Subcutaneous abdominal adipose tissue (tissue), 5 donors: ENCODE results near the gene ECEL1.

Source experiments
- H3K27ac ChIP-seq: one replicate; pipeline ENCODE4 v1.7.0; 2013; ENCODE audit warnings: low read depth, mild to moderate bottlenecking, inconsistent platforms, low read length, moderate library complexity
- H3K27me3 ChIP-seq, 5 donors: one replicate each; pipeline ENCODE4 v1.7.0; 2013; ENCODE audit warnings: low read length in 5 of 5, inconsistent platforms in 1 of 5; ENCODE audit not compliant: control insufficient read depth in 5 of 5, insufficient read depth in 4 of 5
- H3K36me3 ChIP-seq, 5 donors: one replicate each; pipeline ENCODE4 v1.7.0; 2013; ENCODE audit warnings: low read length in 5 of 5; ENCODE audit not compliant: control insufficient read depth in 5 of 5, insufficient read depth in 5 of 5
- H3K4me1 ChIP-seq, 5 donors: one replicate each; pipeline ENCODE4 v1.7.0; 2013; ENCODE audit warnings: low read length in 5 of 5, mild to moderate bottlenecking in 3 of 5, moderate library complexity in 1 of 5; ENCODE audit not compliant: control insufficient read depth in 5 of 5, insufficient read depth in 5 of 5
- H3K4me3 ChIP-seq, 5 donors: one replicate each; pipeline ENCODE4 v1.7.0; 2013; ENCODE audit warnings: low read length in 5 of 5, low read depth in 1 of 5
- H3K9ac ChIP-seq, 5 donors: one replicate each; pipeline ENCODE4 v1.7.0; 2013; ENCODE audit warnings: low read length in 5 of 5, mild to moderate bottlenecking in 4 of 5, moderate library complexity in 3 of 5
- H3K9me3 ChIP-seq, 5 donors: one replicate each; pipeline ENCODE4 v1.7.0; 2013; ENCODE audit warnings: low read length in 5 of 5; ENCODE audit not compliant: control insufficient read depth in 5 of 5
- donor health status: healthy.
- donor health status: healthy.
- donor health status: healthy.
- donor health status: healthy.
- donor health status: healthy.

ECEL1 gene

GRCh38 chr2:232522623-232523401, 35.2 kb upstream of the ECEL1 start:
- H3K36me3 ChIP-seq, result no peaks in the 10 kb centered on the region
- peaks cover 0 to 31% (median 28%) of the 10 kb centered on the region in 5 donors for H3K4me1 ChIP-seq
- H3K4me3 ChIP-seq, result no peak overlapping the region
- peaks cover 35 to 65% (median 51%) of the 10 kb centered on the region in 5 donors for H3K27me3 ChIP-seq
- H3K9me3 ChIP-seq, result no peaks in the 10 kb centered on the region
- H3K9ac ChIP-seq, result no peak overlapping the region
- no peak overlapping the region for H3K27ac ChIP-seq

DNA sequence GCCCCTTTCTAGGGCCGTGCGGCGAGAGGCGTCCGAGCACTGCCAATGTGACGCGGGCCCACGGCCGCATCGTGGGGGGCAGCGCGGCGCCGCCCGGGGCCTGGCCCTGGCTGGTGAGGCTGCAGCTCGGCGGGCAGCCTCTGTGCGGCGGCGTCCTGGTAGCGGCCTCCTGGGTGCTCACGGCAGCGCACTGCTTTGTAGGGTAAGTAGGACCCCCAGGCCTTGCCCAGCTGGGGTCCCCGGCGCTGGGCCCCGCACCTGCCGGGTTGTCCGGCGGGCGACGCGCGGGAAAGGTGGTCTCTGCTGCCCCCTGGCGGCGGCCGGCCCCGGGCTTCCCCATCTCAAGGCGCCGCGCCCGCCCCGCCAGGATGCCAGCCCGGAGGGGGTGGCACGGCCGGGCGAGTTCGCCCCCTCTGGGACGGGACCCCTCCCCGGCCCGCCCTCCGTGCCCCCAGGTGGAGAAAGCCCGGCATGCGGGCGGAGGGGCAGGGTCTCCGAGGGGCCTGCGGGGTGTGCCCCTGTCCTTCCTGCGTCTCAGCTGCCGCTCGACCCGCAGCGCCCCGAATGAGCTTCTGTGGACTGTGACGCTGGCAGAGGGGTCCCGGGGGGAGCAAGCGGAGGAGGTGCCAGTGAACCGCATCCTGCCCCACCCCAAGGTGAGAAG, 34.5 kb upstream of the ECEL1 start:
- H3K27ac ChIP-seq, result no peak overlapping the region
- peaks cover 0 to 31% (median 28%) of the 10 kb centered on the region in 5 donors for H3K4me1 ChIP-seq
- H3K9ac ChIP-seq, result no peak overlapping the region
- H3K27me3 ChIP-seq, result peaks cover 35 to 66% (median 52%) of the 10 kb centered on the region in 5 donors
- no peaks in the 10 kb centered on the region for H3K9me3 ChIP-seq
- peak overlapping the region in 3 of 5 donors; percentile 14 to 47 (median 46) for H3K4me3 ChIP-seq
- no peaks in the 10 kb centered on the region for H3K36me3 ChIP-seq

- no peaks in the 10 kb centered on the region for H3K36me3 ChIP-seq
- no peak overlapping the region for H3K27ac ChIP-seq
- H3K4me1 ChIP-seq, result peaks cover 0 to 31% (median 28%) of the 10 kb centered on the region in 5 donors
- no peak overlapping the region for H3K9ac ChIP-seq
- H3K27me3 ChIP-seq, result peaks cover 35 to 59% (median 48%) of the 10 kb centered on the region in 5 donors
- no peak overlapping the region for H3K4me3 ChIP-seq
- no peaks in the 10 kb centered on the region for H3K9me3 ChIP-seq
Observed at GRCh38 chr2:232521098-232521497, 33.5 kb upstream of the ECEL1 start.

GRCh38 chr2:232520489-232520888, 32.9 kb upstream of the ECEL1 start:
- no peaks in the 10 kb centered on the region for H3K36me3 ChIP-seq
- peaks cover 35 to 58% (median 48%) of the 10 kb centered on the region in 5 donors for H3K27me3 ChIP-seq
- H3K27ac ChIP-seq, result no peak overlapping the region
- H3K9ac ChIP-seq, result no peak overlapping the region
- no peak overlapping the region for H3K4me3 ChIP-seq
- H3K9me3 ChIP-seq, result no peaks in the 10 kb centered on the region
- peaks cover 0 to 29% (median 26%) of the 10 kb centered on the region in 5 donors for H3K4me1 ChIP-seq

GRCh38 chr2:232519581-232520438, 32.2 kb upstream of the ECEL1 start, which contains the start of gene PRSS56:
TSS of gene PRSS56 (plus strand) at chr2:232520388. CDS start at chr2:232520599, 211 bp downstream.
- no peak within 1 kb of the TSS for H3K9ac ChIP-seq
- H3K27me3 ChIP-seq, result peaks cover 35 to 57% (median 47%) of the 10 kb centered on the region in 5 donors
- H3K27ac ChIP-seq, result no peak within 1 kb of the TSS
- H3K4me3 ChIP-seq, result no peak within 1 kb of the TSS
- H3K4me1 ChIP-seq, result peaks cover 0 to 25% (median 23%) of the 10 kb centered on the region in 5 donors
- H3K9me3 ChIP-seq, result no peaks in the 10 kb centered on the region
- no peaks in the 10 kb centered on the region for H3K36me3 ChIP-seq

DNA sequence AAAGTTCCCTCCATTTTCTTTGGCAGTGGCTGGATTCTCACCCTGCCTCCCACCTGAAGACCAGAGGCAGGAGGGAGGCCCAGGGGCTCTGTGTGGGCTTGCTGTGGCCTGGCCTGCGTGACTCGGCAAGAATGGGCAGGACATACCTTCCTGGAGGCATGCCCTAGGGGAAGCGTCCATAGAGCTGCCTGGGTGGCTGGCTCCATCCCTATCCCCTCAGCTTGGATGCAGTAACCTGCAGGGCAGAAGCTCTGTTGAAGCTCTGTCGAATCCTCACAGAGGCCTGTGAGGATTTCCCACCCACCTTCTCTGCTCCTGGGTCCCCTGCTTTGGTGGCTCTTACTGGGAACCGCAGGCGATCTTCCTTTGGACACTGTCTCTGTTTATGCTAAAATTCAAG, 31.2 kb upstream of the ECEL1 start:
- H3K4me3 ChIP-seq, result no peak overlapping the region
- no peaks in the 10 kb centered on the region for H3K9me3 ChIP-seq
- no peak overlapping the region for H3K27ac ChIP-seq
- H3K9ac ChIP-seq, result no peak overlapping the region
- peaks cover 0 to 18% (median 16%) of the 10 kb centered on the region in 5 donors for H3K4me1 ChIP-seq
- H3K27me3 ChIP-seq, result peaks cover 27 to 50% (median 39%) of the 10 kb centered on the region in 5 donors
- no peaks in the 10 kb centered on the region for H3K36me3 ChIP-seq

- Histone ChIP-seq H3K4me3 (no peak overlapping the region), H3K36me3 (no peaks in the 10 kb centered on the region), H3K9ac (no peak overlapping the region), H3K4me1 (no peaks in the 10 kb centered on the region), H3K27ac (no peak overlapping the region), H3K9me3 (no peaks in the 10 kb centered on the region), H3K27me3 (peaks cover 14 to 47% (median 34%) of the 10 kb centered on the region in 5 donors)
Observed at GRCh38 chr2:232516551-232516950, 28.9 kb upstream of the ECEL1 start.

DNA sequence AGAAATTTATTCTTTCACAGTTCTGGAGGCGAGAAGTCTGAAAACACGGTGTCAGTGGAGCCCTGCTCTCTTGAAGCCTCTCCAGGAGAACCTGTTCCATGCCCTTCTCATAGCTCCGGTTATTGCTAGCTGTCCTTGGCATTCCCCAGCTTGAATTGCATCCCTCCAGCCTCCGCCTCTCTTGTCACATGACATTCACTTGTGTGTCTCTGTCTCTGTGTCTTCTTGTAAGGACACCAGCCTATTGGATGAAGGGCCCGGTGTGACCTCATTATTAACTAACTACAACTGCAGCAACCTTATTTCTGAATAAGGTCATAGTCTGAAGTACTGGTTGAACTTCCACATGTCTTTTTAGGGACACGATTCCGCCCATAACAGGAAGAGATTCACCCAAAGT, 28.0 kb upstream of the ECEL1 start:
- H3K9ac ChIP-seq, result no peak overlapping the region
- no peaks in the 10 kb centered on the region for H3K9me3 ChIP-seq
- H3K27ac ChIP-seq, result no peak overlapping the region
- H3K27me3 ChIP-seq, result peaks cover 12 to 42% (median 30%) of the 10 kb centered on the region in 5 donors
- H3K36me3 ChIP-seq, result no peaks in the 10 kb centered on the region
- no peaks in the 10 kb centered on the region for H3K4me1 ChIP-seq
- no peak overlapping the region for H3K4me3 ChIP-seq

GRCh38 chr2:232513353-232513752, 25.7 kb upstream of the ECEL1 start:
- no peaks in the 10 kb centered on the region for H3K36me3 ChIP-seq
- H3K27ac ChIP-seq, result no peak overlapping the region
- H3K9ac ChIP-seq, result no peak overlapping the region
- H3K9me3 ChIP-seq, result no peaks in the 10 kb centered on the region
- H3K27me3 ChIP-seq, result peaks cover 3 to 33% (median 20%) of the 10 kb centered on the region in 5 donors
- H3K4me1 ChIP-seq, result no peaks in the 10 kb centered on the region
- H3K4me3 ChIP-seq, result no peak overlapping the region
